Mesodermal cell (in vitro differentiated cells): ENCODE data around the gene ACAT2.
"Not testable (repeated sequence)": the region's sequence is repeated elsewhere in the genome, so short reads cannot be mapped to it uniquely, and the experiment has no call there.

Experiments
- H3K27ac ChIP-seq: 2 replicates; pipeline ENCODE4 v1.7.0; 2013; ENCODE audit warnings: mild to moderate bottlenecking, low read depth, low read length, moderate library complexity; ENCODE audit not compliant: severe bottlenecking
- H3K36me3 ChIP-seq: 2 replicates; pipeline ENCODE4 v1.7.1; 2013; ENCODE audit warnings: mild to moderate bottlenecking, low read length, moderate library complexity; ENCODE audit not compliant: control insufficient read depth, insufficient read depth
- H3K4me1 ChIP-seq: one replicate; pipeline ENCODE4 v1.7.1; 2013; ENCODE audit warnings: mild to moderate bottlenecking, low read length; ENCODE audit not compliant: insufficient read depth, control insufficient read depth, poor library complexity, severe bottlenecking
- H3K4me3 ChIP-seq: 2 replicates; pipeline ENCODE4 v1.7.0; 2013; ENCODE audit warnings: low read length, control low read depth, mild to moderate bottlenecking; ENCODE audit not compliant: insufficient read depth, poor library complexity, severe bottlenecking; ENCODE audit errors: extremely low read depth
- H3K9me3 ChIP-seq: 2 replicates; pipeline ENCODE4 v1.7.1; 2013; ENCODE audit warnings: mild to moderate bottlenecking, low read length, moderate library complexity; ENCODE audit not compliant: control insufficient read depth
- WGBS, 2 experiments: methylation state at CpG; one replicate each; pipeline ENCODE4 v1.1.5; 2013; ENCODE audit warnings: missing lambda C conversion rate in 2 of 2; ENCODE audit not compliant: insufficient coverage in 2 of 2; 5-methylcytosine and 5-hydroxymethylcytosine counted together

The ACAT2 gene

GRCh38 chr6:159730332-159730676 lies 31.5 kb upstream of the ACAT2 start:
- Histone ChIP-seq H3K9me3 (no peaks in the 10 kb centered on the region), H3K27ac (no peak overlapping the region), H3K4me1 (no peaks in the 10 kb centered on the region), H3K4me3 (no peak overlapping the region), H3K36me3 (peaks cover 29% of the 10 kb centered on the region)
- 89 to 95% methylated on average over 3 to 6 of the region's 6 CpGs for WGBS, 2 experiments

- not testable (repeated sequence) for H3K9me3 ChIP-seq, H3K4me1 ChIP-seq, H3K27ac ChIP-seq, H3K4me3 ChIP-seq
- peaks cover 39% of the 10 kb centered on the region for H3K36me3 ChIP-seq
- 80% methylated on average over 7 to 8 of the region's 12 CpGs for WGBS, 2 experiments
These were observed 29.3 kb upstream of the ACAT2 start for GRCh38 chr6:159732550-159732949.

DNA sequence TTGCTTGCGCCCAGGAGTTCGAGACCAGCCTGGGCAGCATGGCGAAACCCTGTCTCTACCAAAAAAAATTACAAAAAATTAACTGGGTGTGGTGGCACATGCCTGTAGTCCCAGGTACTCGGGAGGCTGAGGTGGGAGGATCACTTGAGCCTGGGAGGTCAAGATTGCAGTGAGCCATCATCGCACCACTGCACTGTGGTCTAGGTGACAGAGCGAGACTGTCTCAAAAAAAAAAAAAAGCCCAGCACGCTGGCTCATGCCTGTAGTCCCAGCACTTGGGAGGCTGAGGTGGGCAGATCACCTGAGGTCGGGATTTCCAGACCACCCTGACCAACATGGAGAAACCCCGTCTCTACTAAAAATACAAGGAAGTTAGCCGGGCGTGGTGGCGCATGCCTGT lies 28.4 kb upstream of the ACAT2 start:
- not testable (repeated sequence) for H3K9me3 ChIP-seq, H3K4me1 ChIP-seq, H3K4me3 ChIP-seq, H3K27ac ChIP-seq
- peaks cover 47% of the 10 kb centered on the region for H3K36me3 ChIP-seq
- WGBS, 2 experiments = 93 to 95% methylated on average over 6 to 7 of the region's 12 CpGs

DNA sequence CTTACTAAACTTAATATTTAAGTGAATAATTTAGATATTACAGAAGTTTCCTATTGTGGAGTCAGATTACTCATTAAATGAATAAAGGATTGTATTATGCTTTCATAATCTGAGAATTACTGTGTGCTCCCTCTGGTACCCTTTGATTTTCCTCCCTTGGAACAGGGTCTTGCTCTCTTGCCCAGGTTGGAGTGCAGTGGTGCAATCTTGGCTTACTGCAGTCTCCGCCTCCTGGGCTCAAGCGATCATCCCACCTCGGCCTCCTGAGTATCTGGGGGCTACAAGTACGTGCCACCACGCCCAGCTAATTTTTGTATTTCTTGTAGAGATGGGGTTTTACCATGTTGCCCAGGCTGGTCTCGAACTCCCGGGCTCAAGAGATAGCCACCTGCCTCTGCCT lies 24.9 kb upstream of the ACAT2 start:
- H3K27ac ChIP-seq = no peak overlapping the region
- 82 to 92% methylated on average over 5 to 7 of the region's 7 CpGs for WGBS, 2 experiments
- H3K4me3 ChIP-seq = no peak overlapping the region
- H3K9me3 ChIP-seq = no peaks in the 10 kb centered on the region
- H3K4me1 ChIP-seq = no peaks in the 10 kb centered on the region
- H3K36me3 ChIP-seq = peaks cover 53% of the 10 kb centered on the region

DNA sequence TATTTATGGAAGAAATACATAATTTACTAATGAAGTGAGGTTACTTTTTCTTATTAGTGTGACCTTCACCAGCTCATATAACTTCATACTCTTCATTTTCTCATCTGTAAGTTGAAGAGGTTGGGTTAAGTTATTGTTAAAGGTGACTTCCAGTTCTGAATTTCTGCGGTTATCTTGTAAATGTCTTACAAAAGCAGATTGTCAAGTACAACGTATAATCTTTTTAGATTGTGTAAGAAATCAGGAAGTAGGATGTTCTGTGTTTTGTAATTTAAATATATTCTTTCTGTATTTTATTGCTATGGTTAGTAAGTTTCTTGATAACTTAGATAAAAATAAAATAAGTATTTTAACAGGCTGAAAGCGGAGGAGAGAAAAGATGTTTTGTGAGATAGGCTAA lies 22.5 kb upstream of the ACAT2 start:
- Histone ChIP-seq H3K4me3 (no peak overlapping the region), H3K36me3 (peaks cover 68% of the 10 kb centered on the region), H3K27ac (no peak overlapping the region), H3K4me1 (no peaks in the 10 kb centered on the region), H3K9me3 (no peaks in the 10 kb centered on the region)
- WGBS, 2 experiments = no CpG with 5 or more reads among the region's 3 CpGs

DNA sequence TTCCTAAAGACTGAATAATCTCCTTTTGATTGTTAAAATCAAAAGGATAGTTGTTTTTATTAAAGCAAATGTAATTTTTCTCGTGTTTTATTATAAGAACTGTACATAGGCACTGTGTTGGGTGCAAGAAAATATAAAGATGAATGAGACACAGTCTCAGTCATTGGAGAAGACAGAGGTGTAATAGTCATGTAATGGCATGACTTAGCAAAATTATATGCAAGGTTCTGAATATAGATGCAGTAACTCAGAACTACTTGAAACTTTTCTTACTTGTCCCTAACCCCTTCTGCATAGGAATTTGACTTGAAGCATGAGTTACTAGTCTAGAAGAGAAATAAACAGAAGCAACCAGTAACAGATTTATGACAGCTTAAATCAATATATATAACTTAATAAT lies 19.7 kb upstream of the ACAT2 start:
- 88 to 90% methylated on average over 1 of the region's 1 CpG for WGBS, 2 experiments
- peaks cover 87% of the 10 kb centered on the region for H3K36me3 ChIP-seq
- no peaks in the 10 kb centered on the region for H3K4me1 ChIP-seq
- no peaks in the 10 kb centered on the region for H3K9me3 ChIP-seq
- no peak overlapping the region for H3K4me3 ChIP-seq
- H3K27ac ChIP-seq = no peak overlapping the region

DNA sequence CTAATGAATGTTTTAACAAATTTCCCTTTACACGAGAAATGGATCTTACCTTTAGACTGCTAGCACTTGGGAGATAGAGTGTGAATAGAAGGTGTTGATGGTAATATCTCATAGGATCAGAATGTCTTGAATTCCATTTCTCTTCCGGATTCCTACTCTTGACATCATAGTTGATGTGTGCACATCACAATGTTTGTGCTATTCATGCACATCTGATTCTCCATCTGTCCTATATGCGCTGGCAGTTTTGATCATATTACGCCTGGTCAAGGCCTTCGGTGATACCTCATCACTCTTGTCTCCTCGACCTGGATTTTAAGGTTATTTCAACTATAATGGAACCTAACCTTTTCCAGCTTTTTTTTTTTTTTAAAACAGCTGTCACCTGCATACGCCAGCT lies 16.8 kb upstream of the ACAT2 start:
- Histone ChIP-seq H3K36me3 (peaks cover 85% of the 10 kb centered on the region), H3K4me3 (no peak overlapping the region), H3K9me3 (no peaks in the 10 kb centered on the region), H3K27ac (no peak overlapping the region), H3K4me1 (no peaks in the 10 kb centered on the region)
- WGBS, 2 experiments = 82 to 100% methylated on average over 4 to 5 of the region's 7 CpGs

DNA sequence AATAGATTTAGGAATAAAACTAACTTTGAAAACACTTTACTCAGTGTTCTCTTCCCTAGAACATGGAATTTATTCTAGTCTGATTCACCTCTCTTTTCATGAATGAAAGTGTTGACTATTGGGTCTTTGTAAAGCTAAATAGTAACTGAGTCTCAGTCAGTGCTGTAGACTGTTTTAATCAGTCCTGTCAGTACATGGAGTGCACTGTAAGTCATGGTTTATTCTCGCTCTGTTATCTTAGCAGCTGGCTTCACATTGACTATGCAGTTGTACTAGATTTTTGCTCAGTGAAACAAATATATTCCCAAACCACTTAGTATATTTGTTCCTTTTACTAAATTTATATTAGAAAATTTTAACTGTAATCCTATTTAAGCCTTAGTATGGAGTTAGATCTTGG lies 15.1 kb upstream of the ACAT2 start:
- H3K27ac ChIP-seq = no peak overlapping the region
- H3K4me1 ChIP-seq = no peaks in the 10 kb centered on the region
- no peak overlapping the region for H3K4me3 ChIP-seq
- peaks cover 81% of the 10 kb centered on the region for H3K36me3 ChIP-seq
- no peaks in the 10 kb centered on the region for H3K9me3 ChIP-seq
- no CpG with 5 or more reads among the region's 1 CpG for WGBS, 2 experiments

- peaks cover 81% of the 10 kb centered on the region for H3K36me3 ChIP-seq
- H3K4me1 ChIP-seq = not testable (repeated sequence)
These were observed 13.7 kb upstream of the ACAT2 start for GRCh38 chr6:159748127-159748526.

DNA sequence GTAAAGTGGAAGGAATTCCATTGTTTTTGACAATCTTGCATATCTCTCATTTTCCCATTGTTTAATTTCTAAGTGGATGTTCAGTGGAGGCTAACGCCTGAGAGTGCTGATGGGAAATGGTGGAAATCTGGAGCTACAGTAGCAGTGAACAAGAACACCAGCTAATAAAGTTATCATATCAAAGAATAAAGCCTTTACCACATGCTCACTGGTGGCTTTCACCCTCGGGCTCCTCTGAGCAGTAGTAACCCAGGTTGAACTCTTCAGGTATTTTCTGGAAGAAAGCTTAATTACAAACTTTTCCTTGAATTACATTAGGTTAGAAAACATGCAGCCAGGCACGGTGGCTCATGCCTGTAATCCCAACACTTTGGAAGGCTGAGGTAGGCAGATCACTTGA lies 10.4 kb upstream of the ACAT2 start:
- WGBS, 2 experiments = 100% methylated on average over 1 to 2 of the region's 3 CpGs
- H3K4me1 ChIP-seq = peaks cover under 1% of the 10 kb centered on the region
- peaks cover 77% of the 10 kb centered on the region for H3K36me3 ChIP-seq
- no peak overlapping the region for H3K27ac ChIP-seq
- no peaks in the 10 kb centered on the region for H3K9me3 ChIP-seq
- no peak overlapping the region for H3K4me3 ChIP-seq

More at GRCh38 chr6:159748127-159748526, 13.7 kb upstream of the ACAT2 start:
- WGBS, 2 experiments = 80% methylated on average over 2 of the region's 7 CpGs; no CpG with 5 or more reads in 1 of the 2 experiments
- not testable (repeated sequence) for H3K27ac ChIP-seq, H3K4me3 ChIP-seq, H3K9me3 ChIP-seq

- Histone ChIP-seq H3K4me1 (peaks cover 11% of the 10 kb centered on the region), H3K27ac (no peak overlapping the region), H3K36me3 (peaks cover 81% of the 10 kb centered on the region), H3K4me3 (no peak overlapping the region), H3K9me3 (no peaks in the 10 kb centered on the region)
- WGBS, 2 experiments = 95 to 100% methylated on average over 4 to 5 of the region's 6 CpGs
These were observed 8.6 kb upstream of the ACAT2 start for GRCh38 chr6:159753081-159753872.
